Trophoblast cell (in vitro differentiated cells and primary cell): Measurements from ENCODE around the gene MAPKAPK2.

Experiments used
- DNase-seq, 2 donors: peaks; one replicate each; pipeline ENCODE4 v3.0.0-alpha.2; 2016
- H2AFZ ChIP-seq: 2 replicates; pipeline ENCODE4 v1.6.1; 2013; ENCODE audit warnings: low read length, moderate library complexity, mild to moderate bottlenecking; ENCODE audit not compliant: insufficient read depth, poor library complexity
- H2AK5ac ChIP-seq: 2 replicates; pipeline ENCODE4 v1.6.1; 2013; ENCODE audit warnings: mild to moderate bottlenecking, low read length
- H2BK120ac ChIP-seq: 2 replicates; pipeline ENCODE4 v1.6.1; 2013; ENCODE audit warnings: low read length, mild to moderate bottlenecking, moderate library complexity; ENCODE audit not compliant: insufficient read depth, poor library complexity
- H2BK12ac ChIP-seq: 2 replicates; pipeline ENCODE4 v1.6.1; 2013; ENCODE audit warnings: mild to moderate bottlenecking, low read length, moderate library complexity
- H2BK5ac ChIP-seq: 2 replicates; pipeline ENCODE4 v1.6.1; 2013; ENCODE audit warnings: low read length, low read depth, moderate library complexity, mild to moderate bottlenecking; ENCODE audit not compliant: poor library complexity
- H3K14ac ChIP-seq: 2 replicates; pipeline ENCODE4 v1.6.1; 2013; ENCODE audit warnings: mild to moderate bottlenecking, low read length
- H3K18ac ChIP-seq: 2 replicates; pipeline ENCODE4 v1.6.1; 2013; ENCODE audit warnings: mild to moderate bottlenecking, low read length
- H3K23ac ChIP-seq: 2 replicates; pipeline ENCODE4 v1.6.1; 2013; ENCODE audit warnings: low read length
- H3K27ac ChIP-seq: 2 replicates; pipeline ENCODE4 v1.5.1; 2013; ENCODE audit warnings: low read depth, mild to moderate bottlenecking, inconsistent platforms, low read length, moderate library complexity
- H3K27me3 ChIP-seq: 2 replicates; pipeline ENCODE4 v1.6.1; 2013; ENCODE audit warnings: inconsistent platforms, mild to moderate bottlenecking, low read length, moderate library complexity; ENCODE audit not compliant: insufficient read depth
- H3K36me3 ChIP-seq, 2 experiments: 1 replicate in 1 of 2; 2 replicates in 1 of 2; pipeline ENCODE4 v1.6.1; 2013; ENCODE audit warnings: low read length in 2 of 2, mild to moderate bottlenecking in 2 of 2, moderate library complexity in 1 of 2; ENCODE audit not compliant: insufficient read depth in 2 of 2, control insufficient read depth in 1 of 2
- H3K4ac ChIP-seq: 2 replicates; pipeline ENCODE4 v1.6.1; 2013; ENCODE audit warnings: low read depth, mild to moderate bottlenecking, low read length, moderate library complexity
- H3K4me1 ChIP-seq, 2 experiments: 1 replicate in 1 of 2; 2 replicates in 1 of 2; pipeline ENCODE4 v1.6.1; 2013; ENCODE audit warnings: low read length in 2 of 2, mild to moderate bottlenecking in 2 of 2, moderate library complexity in 1 of 2; ENCODE audit not compliant: insufficient read depth in 2 of 2, control insufficient read depth in 1 of 2
- H3K4me2 ChIP-seq: 2 replicates; pipeline ENCODE4 v1.6.1; 2013; ENCODE audit warnings: inconsistent platforms, mild to moderate bottlenecking, low read length, moderate library complexity
- H3K4me3 ChIP-seq: 2 replicates; pipeline ENCODE4 v1.5.1; 2013; ENCODE audit warnings: mild to moderate bottlenecking, low read depth, low read length, inconsistent platforms
- H3K79me1 ChIP-seq: one replicate; pipeline ENCODE4 v1.6.1; 2013; ENCODE audit warnings: low read length
- H3K79me2 ChIP-seq: 2 replicates; pipeline ENCODE4 v1.6.1; 2013; ENCODE audit warnings: low read length, mild to moderate bottlenecking; ENCODE audit not compliant: control insufficient read depth, insufficient read depth, poor library complexity
- H3K9ac ChIP-seq: 2 replicates; pipeline ENCODE4 v1.6.1; 2013; ENCODE audit warnings: mild to moderate bottlenecking, low read length
- H3K9me3 ChIP-seq: 2 replicates; pipeline ENCODE4 v1.6.1; 2013; ENCODE audit warnings: low read depth, mild to moderate bottlenecking, control low read depth, inconsistent platforms, low read length; ENCODE audit not compliant: insufficient read depth
- H4K12ac ChIP-seq: 2 replicates; pipeline ENCODE4 v1.6.1; 2013; ENCODE audit warnings: low read depth, mild to moderate bottlenecking, low read length, moderate library complexity
- H4K8ac ChIP-seq: 2 replicates; pipeline ENCODE4 v1.6.1; 2013; ENCODE audit warnings: low read depth, mild to moderate bottlenecking, low read length, moderate library complexity
- H4K91ac ChIP-seq: one replicate; pipeline ENCODE4 v1.6.1; 2013; ENCODE audit warnings: low read depth, mild to moderate bottlenecking, low read length, moderate library complexity
- WGBS: extraction: QIAGEN DNeasy Blood & Tissue Kit; methylation state at CpG from one replicate; pipeline ENCODE4 v1.1.7; 2013; ENCODE audit warnings: missing lambda C conversion rate; ENCODE audit not compliant: insufficient read length, insufficient coverage; ENCODE audit errors: extremely low coverage; 5-methylcytosine and 5-hydroxymethylcytosine counted together

The MAPKAPK2 gene

GRCh38 chr1:206706806-206707366, 22.2 kb downstream of the MAPKAPK2 start:
- H3K36me3 ChIP-seq: no peaks in the 10 kb centered on the region
- H3K9me3 ChIP-seq: no peaks in the 10 kb centered on the region
- peaks cover 6 to 11% of the 10 kb centered on the region in 2 experiments for H3K4me1 ChIP-seq
- no peaks in the 10 kb centered on the region for H3K79me1 ChIP-seq
- no peak overlapping the region for H4K8ac ChIP-seq
- peak overlapping the region; percentile 57 for H3K4ac ChIP-seq
- no peak overlapping the region for H3K4me3 ChIP-seq
- no peak for DNase-seq
- H2AK5ac ChIP-seq: no peak overlapping the region
- WGBS: no CpG with 5 or more reads among the region's 8 CpGs
- H3K23ac ChIP-seq: no peak overlapping the region
- no peak overlapping the region for H2AFZ ChIP-seq
- no peak overlapping the region for H3K27ac ChIP-seq
- peaks cover 2% of the 10 kb centered on the region for H3K79me2 ChIP-seq
- no peak overlapping the region for H4K91ac ChIP-seq
- no peak overlapping the region for H4K12ac ChIP-seq
- H2BK5ac ChIP-seq: no peak overlapping the region
- H2BK12ac ChIP-seq: no peak overlapping the region
- no peak overlapping the region for H3K9ac ChIP-seq
- peak overlapping the region; percentile 30 for H3K18ac ChIP-seq
- H3K4me2 ChIP-seq: no peak overlapping the region
- H3K14ac ChIP-seq: no peak overlapping the region
- no peak overlapping the region for H2BK120ac ChIP-seq
- H3K27me3 ChIP-seq: no peaks in the 10 kb centered on the region

DNA sequence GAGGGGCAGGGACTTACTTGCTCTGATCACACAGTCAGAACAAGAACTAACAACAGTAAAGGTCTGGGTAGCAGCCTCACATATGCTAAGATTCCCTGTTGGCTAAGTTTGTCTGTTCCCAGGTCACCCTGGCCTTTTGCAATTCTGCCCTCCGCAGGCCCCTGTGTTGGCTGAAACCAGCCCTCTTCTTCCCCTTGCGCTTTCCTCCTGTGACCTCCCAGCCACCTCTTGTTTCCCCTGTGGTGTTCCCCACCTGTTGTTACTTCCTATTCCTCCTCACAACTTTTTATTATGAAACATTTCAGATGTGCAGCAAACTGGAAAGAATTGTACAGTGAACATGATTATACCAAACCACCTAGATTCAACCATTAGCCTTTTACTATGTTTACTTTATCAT, 23.4 kb downstream of the MAPKAPK2 start:
- no peak overlapping the region for H3K14ac ChIP-seq
- no CpG with 5 or more reads among the region's 2 CpGs for WGBS

GRCh38 chr1:206708882-206709281, 24.2 kb downstream of the MAPKAPK2 start:
- no peak overlapping the region for H3K23ac ChIP-seq
- no peak overlapping the region for H4K12ac ChIP-seq
- no CpG with 5 or more reads among the region's 2 CpGs for WGBS
- peaks cover 2% of the 10 kb centered on the region for H3K79me2 ChIP-seq
- no peak overlapping the region for H3K27ac ChIP-seq
- H2AFZ ChIP-seq: no peak overlapping the region
- no peak for DNase-seq
- H2BK120ac ChIP-seq: no peak overlapping the region
- H3K18ac ChIP-seq: no peak overlapping the region
- H3K9ac ChIP-seq: no peak overlapping the region
- H3K14ac ChIP-seq: no peak overlapping the region
- no peaks in the 10 kb centered on the region for H3K27me3 ChIP-seq
- H3K4me1 ChIP-seq: peaks cover 9 to 16% of the 10 kb centered on the region in 2 experiments
- H3K79me1 ChIP-seq: no peaks in the 10 kb centered on the region
- H2AK5ac ChIP-seq: no peak overlapping the region
- no peak overlapping the region for H3K4me3 ChIP-seq
- H2BK5ac ChIP-seq: no peak overlapping the region
- H3K4ac ChIP-seq: no peak overlapping the region
- no peak overlapping the region for H3K4me2 ChIP-seq
- no peaks in the 10 kb centered on the region for H3K36me3 ChIP-seq
- H4K8ac ChIP-seq: no peak overlapping the region
- no peak overlapping the region for H4K91ac ChIP-seq
- H2BK12ac ChIP-seq: no peak overlapping the region
- H3K9me3 ChIP-seq: no peaks in the 10 kb centered on the region

More for the DNA sequence above, 23.4 kb downstream of the MAPKAPK2 start:
- Histone ChIP-seq H3K36me3 (no peaks in the 10 kb centered on the region), H3K23ac (no peak overlapping the region), H4K8ac (no peak overlapping the region), H2BK5ac (no peak overlapping the region), H4K12ac (no peak overlapping the region), H4K91ac (no peak overlapping the region), H2AFZ (no peak overlapping the region), H3K9ac (no peak overlapping the region), H3K4me1 (peaks cover 7 to 9% of the 10 kb centered on the region in 2 experiments), H3K27ac (no peak overlapping the region), H3K4ac (no peak overlapping the region), H2BK120ac (no peak overlapping the region), H2BK12ac (no peak overlapping the region), H3K18ac (no peak overlapping the region), H3K9me3 (no peaks in the 10 kb centered on the region), H3K79me2 (peaks cover 2% of the 10 kb centered on the region), H3K4me3 (no peak overlapping the region), H3K4me2 (no peak overlapping the region), H2AK5ac (no peak overlapping the region), H3K79me1 (no peaks in the 10 kb centered on the region), H3K27me3 (no peaks in the 10 kb centered on the region)
- DNase-seq: no peak

- no peak overlapping the region for H2AK5ac ChIP-seq
- H3K4me1 ChIP-seq: peaks cover 12 to 19% of the 10 kb centered on the region in 2 experiments
- no peak overlapping the region for H3K4me2 ChIP-seq
- no peak overlapping the region for H2BK120ac ChIP-seq
- no peak overlapping the region for H3K27ac ChIP-seq
- H2AFZ ChIP-seq: no peak overlapping the region
- H2BK12ac ChIP-seq: no peak overlapping the region
- H3K9me3 ChIP-seq: no peaks in the 10 kb centered on the region
- no peak overlapping the region for H3K9ac ChIP-seq
- H3K14ac ChIP-seq: no peak overlapping the region
- DNase-seq: no peak
- no peak overlapping the region for H3K4me3 ChIP-seq
- no peak overlapping the region for H3K4ac ChIP-seq
- WGBS: no CpG with 5 or more reads among the region's 4 CpGs
- H3K23ac ChIP-seq: no peak overlapping the region
- no peaks in the 10 kb centered on the region for H3K79me1 ChIP-seq
- no peak overlapping the region for H4K12ac ChIP-seq
- H3K36me3 ChIP-seq: no peaks in the 10 kb centered on the region
- no peak overlapping the region for H4K91ac ChIP-seq
- H4K8ac ChIP-seq: no peak overlapping the region
- H2BK5ac ChIP-seq: no peak overlapping the region
- H3K18ac ChIP-seq: no peak overlapping the region
- no peaks in the 10 kb centered on the region for H3K27me3 ChIP-seq
- H3K79me2 ChIP-seq: peaks cover 2% of the 10 kb centered on the region
Measured at GRCh38 chr1:206709322-206709721, 24.6 kb downstream of the MAPKAPK2 start.
